HepG2 (cell line): ENCODE results near the gene TUBA4A. TPM values are rescaled to one million over a fixed set of nuclear protein-coding genes. Genes with fewer than 3 reads are reported as not detected.

ENCODE experiments used
- MAFF ChIP-seq: IDR thresholded peaks from 2 replicates; pipeline ENCODE4 v1.6.1; 2011; ENCODE audit warnings: low read depth, low read length, improper control_type of control experiment
- PAWR ChIP-seq: sonication (generic); formaldehyde crosslinking; IDR thresholded peaks from 2 replicates; pipeline ENCODE4 v1.4.0; 2020; ENCODE audit warnings: missing genetic modification reagents, mild to moderate bottlenecking, borderline replicate concordance
- PHF8 ChIP-seq: sonication (generic); formaldehyde crosslinking; IDR thresholded peaks from 2 replicates; pipeline ENCODE4 v1.5.0; 2020; ENCODE audit warnings: missing genetic modification reagents
- POLR2A ChIP-seq, 2 experiments: IDR thresholded peaks; 2 replicates each; pipeline ENCODE4 v1.6.1; 2011; ENCODE audit warnings: low read depth in 2 of 2, low read length in 2 of 2, mild to moderate bottlenecking in 1 of 2, moderate library complexity in 1 of 2; ENCODE audit not compliant: insufficient read depth in 1 of 2
- SKI ChIP-seq: fragments of 450-650 bp; IDR thresholded peaks from one replicate; pipeline ENCODE4 v1.6.1; 2018; ENCODE audit warnings: mild to moderate bottlenecking; ENCODE audit not compliant: partially characterized antibody
- SOX5 ChIP-seq: IDR thresholded peaks from 2 replicates; pipeline ENCODE4 v1.6.1; 2016; ENCODE audit warnings: borderline replicate concordance
- ZNF337 ChIP-seq: sonication (generic); formaldehyde crosslinking; IDR thresholded peaks from 2 replicates; pipeline ENCODE4 v1.5.1; 2020; ENCODE audit warnings: missing genetic modification reagents, low read depth, mild to moderate bottlenecking, borderline replicate concordance
- ZNF598 ChIP-seq: sonication (generic); formaldehyde crosslinking; IDR thresholded peaks from 2 replicates; pipeline ENCODE4 v1.5.1; 2020; ENCODE audit warnings: mild to moderate bottlenecking, missing genetic modification reagents, borderline replicate concordance
- polyA plus RNA-seq, 8 experiments: library from polyadenylated mRNA; depleted of rRNA in 3 of 8; stranded (reverse) in 7 of 8; unstranded in 1 of 8; fragments of >200 nt; fragmentation: Illumina TruSeq in 4 of 8; extraction: Trizol in 4 of 8; gene quantifications; 2 replicates each; pipeline versions ENCODE4 v1.2.1 to v1.2.3, GENCODE V29; 2011 to 2016; ENCODE audit warnings: low read depth in 4 of 8, missing spikeins in 1 of 8, mixed read lengths in 1 of 8; ENCODE audit not compliant: insufficient read depth in 1 of 8
- total RNA-seq, 5 experiments: library from RNA; depleted of rRNA; stranded (reverse); fragments of >200 nt; fragmentation: Illumina TruSeq; extraction: Trizol; gene quantifications; 2 replicates each; pipeline ENCODE4 v1.2.3, GENCODE V29; 2016; ENCODE audit warnings: low read depth in 1 of 5
- TF ChIP-seq, protein P1 (sequence below): IDR thresholded peaks from 2 replicates; pipeline ENCODE4 v1.6.1; 2018; ENCODE audit warnings: missing genetic modification reagents, mild to moderate bottlenecking, missing compliant biosample characterization
- TF ChIP-seq, protein P2 (sequence below): sonication (generic); formaldehyde crosslinking; IDR thresholded peaks from 2 replicates; pipeline ENCODE4 v1.4.0; 2020; ENCODE audit warnings: missing genetic modification reagents
- TF ChIP-seq, protein P3 (sequence below), 2 experiments: sonication (generic) in 1 of 2; formaldehyde crosslinking in 1 of 2; IDR thresholded peaks; 2 replicates each; pipeline versions ENCODE4 v1.5.1 to v1.6.1; 2011 to 2020; ENCODE audit warnings: borderline replicate concordance in 1 of 2, low read depth in 1 of 2, low read length in 1 of 2, mild to moderate bottlenecking in 1 of 2, missing genetic modification reagents in 1 of 2, moderate library complexity in 1 of 2
- TF ChIP-seq, protein P4 (sequence below): sonication (generic); formaldehyde crosslinking; IDR thresholded peaks from 2 replicates; pipeline ENCODE4 v1.8.0; 2022; ENCODE audit warnings: mild to moderate bottlenecking, missing genetic modification reagents, moderate library complexity
- TF ChIP-seq, protein P5 (sequence below): sonication (generic); formaldehyde crosslinking; IDR thresholded peaks from 2 replicates; pipeline ENCODE4 v1.5.1; 2020; ENCODE audit warnings: mild to moderate bottlenecking, missing genetic modification reagents, borderline replicate concordance
- TF ChIP-seq, protein P6 (sequence below): IDR thresholded peaks from 2 replicates; pipeline ENCODE4 v1.6.1; 2016; ENCODE audit warnings: low read depth, borderline replicate concordance
- TF ChIP-seq, protein P7 (sequence below): fragments of 450-650 bp; IDR thresholded peaks from 2 replicates; pipeline ENCODE4 v1.6.1; 2017; ENCODE audit warnings: mild to moderate bottlenecking

The TUBA4A gene
- total and polyA plus RNA-seq, 2 of the 13 experiments (the other 11 are each of a cell fraction or from before 2014, with no cell fraction given) = 1.3 to 12.7 TPM

DNA sequence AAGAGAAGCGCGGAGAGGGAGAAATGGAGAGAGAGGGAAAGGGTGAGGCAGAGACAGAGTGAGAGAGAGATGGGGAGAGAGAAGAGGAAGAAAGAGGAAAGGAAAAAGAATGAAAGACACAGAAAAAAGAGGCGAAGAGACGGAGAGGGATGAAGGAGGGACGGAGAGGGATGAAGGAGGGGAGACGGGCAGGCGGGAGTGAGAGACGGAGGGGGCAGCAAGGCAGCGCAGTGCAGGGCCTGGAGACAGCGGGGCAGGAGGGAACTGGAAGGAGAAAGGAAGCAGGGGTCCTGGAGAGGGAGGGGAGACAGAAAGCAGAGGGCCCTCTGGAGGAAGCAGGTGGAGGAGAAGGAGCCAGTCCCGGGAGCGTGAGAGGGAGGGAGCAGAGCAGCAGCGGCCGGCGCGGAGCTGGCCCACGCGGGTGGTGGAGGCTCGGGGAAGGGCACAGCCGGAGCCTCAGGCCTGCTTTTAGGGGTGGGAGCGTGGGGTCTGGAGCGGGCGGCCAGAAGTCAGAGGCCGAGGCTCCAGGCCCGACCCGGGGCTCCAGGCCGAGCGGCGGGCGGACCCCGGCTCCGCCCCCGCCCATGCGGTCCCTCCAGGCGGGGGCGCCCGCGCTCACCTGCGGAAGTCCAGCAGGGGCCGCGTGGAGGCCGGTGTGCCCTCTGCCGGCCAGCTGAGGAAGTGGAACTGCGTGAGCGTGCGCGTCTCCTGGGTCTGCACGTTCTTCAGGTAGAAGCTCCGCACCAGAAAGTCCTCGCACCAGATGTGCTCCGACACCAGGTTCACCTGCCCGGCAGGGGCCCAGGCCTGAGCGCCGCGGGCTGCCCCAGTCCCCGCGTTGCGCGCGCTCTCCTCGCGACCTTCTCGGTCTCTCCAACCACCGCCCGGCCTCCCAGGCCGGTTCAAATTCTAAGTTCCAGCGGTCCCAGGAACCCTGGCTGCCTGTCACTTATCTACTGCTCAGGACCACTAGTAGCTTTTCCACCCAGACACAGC lies 40.9 kb upstream of the TUBA4A start (continued):
- TF ChIP-seq, protein P1, sequence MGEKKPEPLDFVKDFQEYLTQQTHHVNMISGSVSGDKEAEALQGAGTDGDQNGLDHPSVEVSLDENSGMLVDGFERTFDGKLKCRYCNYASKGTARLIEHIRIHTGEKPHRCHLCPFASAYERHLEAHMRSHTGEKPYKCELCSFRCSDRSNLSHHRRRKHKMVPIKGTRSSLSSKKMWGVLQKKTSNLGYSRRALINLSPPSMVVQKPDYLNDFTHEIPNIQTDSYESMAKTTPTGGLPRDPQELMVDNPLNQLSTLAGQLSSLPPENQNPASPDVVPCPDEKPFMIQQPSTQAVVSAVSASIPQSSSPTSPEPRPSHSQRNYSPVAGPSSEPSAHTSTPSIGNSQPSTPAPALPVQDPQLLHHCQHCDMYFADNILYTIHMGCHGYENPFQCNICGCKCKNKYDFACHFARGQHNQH (CRISPR knock-in tag) = peak; percentile 95; the same call in 1 of the 2 replicates
- TF ChIP-seq PAWR (CRISPR knock-in tag) (peak; percentile 82; the same call in 1 of the 2 replicates), PHF8 (CRISPR knock-in tag) (peak; percentile 89), SKI (peak; percentile 19), MAFF (no peak), ZNF337 (CRISPR knock-in tag) (no peak), ZNF598 (CRISPR knock-in tag) (0 out of 2 replicates have a peak, but pooled peaks have one; percentile 40), POLR2A (IDR thresholded peaks at IDR 0.05; ENCODE audit: insufficient read depth in 1 of 2, low read depth in 2 of 2, low read length in 2 of 2) (peak; percentile 48 to 70; a peak in 3 of 4 replicates), SOX5 (peak; percentile 61; the same call in 1 of the 2 replicates)
- TF ChIP-seq, protein P2, sequence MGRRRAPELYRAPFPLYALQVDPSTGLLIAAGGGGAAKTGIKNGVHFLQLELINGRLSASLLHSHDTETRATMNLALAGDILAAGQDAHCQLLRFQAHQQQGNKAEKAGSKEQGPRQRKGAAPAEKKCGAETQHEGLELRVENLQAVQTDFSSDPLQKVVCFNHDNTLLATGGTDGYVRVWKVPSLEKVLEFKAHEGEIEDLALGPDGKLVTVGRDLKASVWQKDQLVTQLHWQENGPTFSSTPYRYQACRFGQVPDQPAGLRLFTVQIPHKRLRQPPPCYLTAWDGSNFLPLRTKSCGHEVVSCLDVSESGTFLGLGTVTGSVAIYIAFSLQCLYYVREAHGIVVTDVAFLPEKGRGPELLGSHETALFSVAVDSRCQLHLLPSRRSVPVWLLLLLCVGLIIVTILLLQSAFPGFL = no peak
- TF ChIP-seq, protein P3, sequence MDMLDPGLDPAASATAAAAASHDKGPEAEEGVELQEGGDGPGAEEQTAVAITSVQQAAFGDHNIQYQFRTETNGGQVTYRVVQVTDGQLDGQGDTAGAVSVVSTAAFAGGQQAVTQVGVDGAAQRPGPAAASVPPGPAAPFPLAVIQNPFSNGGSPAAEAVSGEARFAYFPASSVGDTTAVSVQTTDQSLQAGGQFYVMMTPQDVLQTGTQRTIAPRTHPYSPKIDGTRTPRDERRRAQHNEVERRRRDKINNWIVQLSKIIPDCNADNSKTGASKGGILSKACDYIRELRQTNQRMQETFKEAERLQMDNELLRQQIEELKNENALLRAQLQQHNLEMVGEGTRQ (IDR thresholded peaks at IDR 0.05; ENCODE audit: low read depth, low read length) = no peak
- TF ChIP-seq, protein P3 (CRISPR knock-in tag; IDR thresholded peaks at IDR 0.05; ENCODE audit: borderline replicate concordance) = no peak
- TF ChIP-seq, protein P4, sequence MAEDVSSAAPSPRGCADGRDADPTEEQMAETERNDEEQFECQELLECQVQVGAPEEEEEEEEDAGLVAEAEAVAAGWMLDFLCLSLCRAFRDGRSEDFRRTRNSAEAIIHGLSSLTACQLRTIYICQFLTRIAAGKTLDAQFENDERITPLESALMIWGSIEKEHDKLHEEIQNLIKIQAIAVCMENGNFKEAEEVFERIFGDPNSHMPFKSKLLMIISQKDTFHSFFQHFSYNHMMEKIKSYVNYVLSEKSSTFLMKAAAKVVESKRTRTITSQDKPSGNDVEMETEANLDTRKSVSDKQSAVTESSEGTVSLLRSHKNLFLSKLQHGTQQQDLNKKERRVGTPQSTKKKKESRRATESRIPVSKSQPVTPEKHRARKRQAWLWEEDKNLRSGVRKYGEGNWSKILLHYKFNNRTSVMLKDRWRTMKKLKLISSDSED = peak; percentile 74; the same call in 1 of the 2 replicates
- TF ChIP-seq, protein P5, sequence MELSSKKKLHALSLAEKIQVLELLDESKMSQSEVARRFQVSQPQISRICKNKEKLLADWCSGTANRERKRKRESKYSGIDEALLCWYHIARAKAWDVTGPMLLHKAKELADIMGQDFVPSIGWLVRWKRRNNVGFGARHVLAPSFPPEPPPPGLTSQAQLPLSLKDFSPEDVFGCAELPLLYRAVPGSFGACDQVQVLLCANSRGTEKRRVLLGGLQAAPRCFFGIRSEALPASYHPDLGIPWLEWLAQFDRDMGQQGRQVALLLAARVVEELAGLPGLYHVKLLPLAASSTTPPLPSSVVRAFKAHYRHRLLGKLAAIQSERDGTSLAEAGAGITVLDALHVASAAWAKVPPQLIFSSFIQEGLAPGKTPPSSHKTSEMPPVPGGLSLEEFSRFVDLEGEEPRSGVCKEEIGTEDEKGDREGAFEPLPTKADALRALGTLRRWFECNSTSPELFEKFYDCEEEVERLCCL (CRISPR knock-in tag) = 0 out of 2 replicates have a peak, but pooled peaks have one; percentile 21
- TF ChIP-seq, protein P6, sequence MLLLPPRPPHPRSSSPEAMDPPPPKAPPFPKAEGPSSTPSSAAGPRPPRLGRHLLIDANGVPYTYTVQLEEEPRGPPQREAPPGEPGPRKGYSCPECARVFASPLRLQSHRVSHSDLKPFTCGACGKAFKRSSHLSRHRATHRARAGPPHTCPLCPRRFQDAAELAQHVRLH (CRISPR knock-in tag) = 0 out of 2 replicates have a peak, but pooled peaks have one; percentile 16
- TF ChIP-seq, protein P7, sequence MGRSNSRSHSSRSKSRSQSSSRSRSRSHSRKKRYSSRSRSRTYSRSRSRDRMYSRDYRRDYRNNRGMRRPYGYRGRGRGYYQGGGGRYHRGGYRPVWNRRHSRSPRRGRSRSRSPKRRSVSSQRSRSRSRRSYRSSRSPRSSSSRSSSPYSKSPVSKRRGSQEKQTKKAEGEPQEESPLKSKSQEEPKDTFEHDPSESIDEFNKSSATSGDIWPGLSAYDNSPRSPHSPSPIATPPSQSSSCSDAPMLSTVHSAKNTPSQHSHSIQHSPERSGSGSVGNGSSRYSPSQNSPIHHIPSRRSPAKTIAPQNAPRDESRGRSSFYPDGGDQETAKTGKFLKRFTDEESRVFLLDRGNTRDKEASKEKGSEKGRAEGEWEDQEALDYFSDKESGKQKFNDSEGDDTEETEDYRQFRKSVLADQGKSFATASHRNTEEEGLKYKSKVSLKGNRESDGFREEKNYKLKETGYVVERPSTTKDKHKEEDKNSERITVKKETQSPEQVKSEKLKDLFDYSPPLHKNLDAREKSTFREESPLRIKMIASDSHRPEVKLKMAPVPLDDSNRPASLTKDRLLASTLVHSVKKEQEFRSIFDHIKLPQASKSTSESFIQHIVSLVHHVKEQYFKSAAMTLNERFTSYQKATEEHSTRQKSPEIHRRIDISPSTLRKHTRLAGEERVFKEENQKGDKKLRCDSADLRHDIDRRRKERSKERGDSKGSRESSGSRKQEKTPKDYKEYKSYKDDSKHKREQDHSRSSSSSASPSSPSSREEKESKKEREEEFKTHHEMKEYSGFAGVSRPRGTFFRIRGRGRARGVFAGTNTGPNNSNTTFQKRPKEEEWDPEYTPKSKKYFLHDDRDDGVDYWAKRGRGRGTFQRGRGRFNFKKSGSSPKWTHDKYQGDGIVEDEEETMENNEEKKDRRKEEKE = no peak
